HG03575 (cell line): ENCODE results near the gene CCDC13.

Experiments
- ATAC-seq: cut with Tn5 transposase; IDR thresholded peaks from one replicate; pipeline ENCODE4 v1.9.1; 2021; ENCODE audit not compliant: unreplicated experiment, insufficient number of reproducible peaks, low FRiP score; ENCODE audit errors: extremely low read depth

The CCDC13 gene

DNA sequence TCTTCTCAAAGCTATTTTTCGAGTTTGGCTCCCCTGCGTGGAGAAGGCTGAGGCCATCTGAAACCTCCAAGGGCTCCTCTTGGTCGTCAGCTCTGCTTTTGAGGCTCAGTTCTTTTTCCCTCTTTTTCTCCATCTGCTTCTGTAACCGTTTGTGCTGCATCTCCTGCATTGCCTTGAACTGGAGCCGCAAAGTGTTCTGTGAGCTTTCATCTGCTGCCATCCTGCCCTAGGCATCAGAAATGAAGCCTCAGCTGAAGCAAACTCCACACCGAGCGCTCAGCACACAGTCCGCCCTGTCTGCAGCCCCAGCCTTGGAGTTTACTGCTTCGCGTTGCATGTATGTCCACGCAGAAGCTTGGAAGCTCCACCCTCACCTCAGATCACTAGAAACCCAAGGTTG lies 14.9 kb downstream of the CCDC13 start:
- ATAC-seq: no peak

DNA sequence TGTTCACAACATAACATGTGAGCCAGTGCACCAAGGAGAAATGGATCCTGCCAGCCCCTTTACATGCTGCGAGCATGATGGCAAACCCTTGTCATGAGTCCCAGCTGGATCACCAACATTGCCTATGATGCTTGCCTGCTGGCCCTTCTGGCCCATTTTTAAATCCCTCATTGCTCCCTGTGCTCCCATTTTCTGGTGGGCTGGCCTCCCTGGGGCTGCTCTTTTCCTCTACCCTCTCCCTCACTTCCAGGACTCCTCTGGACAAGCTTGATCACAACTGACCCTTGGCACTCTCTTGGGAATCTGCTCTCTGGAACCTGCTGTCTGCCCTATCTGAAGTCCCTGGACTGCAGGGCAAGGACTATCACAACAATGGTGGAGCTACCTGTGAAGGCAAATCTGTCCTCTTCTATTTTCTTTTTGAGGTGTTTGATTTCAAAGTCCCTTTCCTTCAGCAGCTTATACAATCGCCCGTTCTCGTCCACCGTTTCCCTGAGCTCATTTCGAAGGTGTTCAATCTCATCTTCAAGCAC lies 16.3 kb downstream of the CCDC13 start:
- no peak for ATAC-seq

DNA sequence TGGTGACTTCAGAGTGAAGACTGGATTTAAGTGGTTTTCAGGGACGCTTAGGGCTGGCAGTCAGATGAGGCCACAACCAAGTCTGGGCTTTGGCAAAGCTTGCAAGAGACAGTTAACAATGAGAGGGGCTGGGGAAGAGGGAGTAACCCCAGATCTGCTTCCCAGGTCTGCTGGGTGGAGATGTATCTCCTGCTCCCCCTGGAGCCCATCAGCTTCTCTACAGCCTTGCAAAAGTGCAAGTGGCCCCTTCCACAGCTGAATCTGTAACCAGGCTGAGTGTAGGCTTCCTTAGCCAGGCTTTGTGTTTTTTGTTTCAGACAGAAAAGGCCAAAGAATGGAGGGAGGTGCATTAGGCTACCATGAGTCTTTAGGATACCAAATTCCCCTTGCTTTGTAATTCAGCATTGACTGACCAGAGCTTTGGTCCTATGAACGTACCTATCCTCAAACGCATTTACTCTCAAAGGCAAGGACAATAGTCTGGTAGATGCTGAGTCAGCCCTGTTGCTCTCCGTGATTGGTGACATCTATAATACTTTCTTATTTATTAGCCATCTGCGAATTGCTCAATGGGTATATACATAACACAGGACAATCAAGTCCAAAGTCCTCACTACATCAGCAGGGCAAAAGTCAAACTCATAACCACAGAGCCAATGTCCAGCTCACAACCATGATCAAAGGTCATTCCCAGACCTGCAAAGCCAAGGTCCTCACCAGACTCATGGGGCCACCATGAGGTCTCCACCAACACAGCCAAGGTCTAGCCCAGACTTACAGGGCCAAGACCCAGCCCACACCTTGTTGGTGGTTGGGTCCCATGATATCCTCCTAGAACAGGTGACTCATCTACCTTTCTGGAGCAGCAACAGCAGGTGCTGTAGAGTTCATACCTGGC lies 17.1 kb downstream of the CCDC13 start:
- no peak for ATAC-seq

DNA sequence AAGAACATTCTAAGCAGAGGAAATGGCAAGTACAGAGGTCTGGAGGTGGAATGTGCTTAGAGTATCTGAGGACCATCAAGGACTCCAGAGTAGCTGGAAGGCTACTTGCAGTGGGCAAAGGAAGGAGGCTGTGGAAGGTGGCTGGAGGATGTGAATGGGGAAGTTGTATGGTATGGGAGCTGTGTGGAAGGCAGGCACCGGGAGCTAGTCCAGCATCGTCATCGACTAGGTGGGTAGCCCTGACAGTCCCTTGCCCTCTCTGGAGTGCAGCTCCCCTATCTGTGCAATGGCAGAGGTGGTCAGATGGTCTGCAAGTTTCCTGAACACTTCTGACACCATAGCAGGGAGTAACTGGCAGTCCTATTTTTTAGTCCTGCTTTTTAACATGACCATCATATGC lies 19.3 kb downstream of the CCDC13 start:
- ATAC-seq: no peak

DNA sequence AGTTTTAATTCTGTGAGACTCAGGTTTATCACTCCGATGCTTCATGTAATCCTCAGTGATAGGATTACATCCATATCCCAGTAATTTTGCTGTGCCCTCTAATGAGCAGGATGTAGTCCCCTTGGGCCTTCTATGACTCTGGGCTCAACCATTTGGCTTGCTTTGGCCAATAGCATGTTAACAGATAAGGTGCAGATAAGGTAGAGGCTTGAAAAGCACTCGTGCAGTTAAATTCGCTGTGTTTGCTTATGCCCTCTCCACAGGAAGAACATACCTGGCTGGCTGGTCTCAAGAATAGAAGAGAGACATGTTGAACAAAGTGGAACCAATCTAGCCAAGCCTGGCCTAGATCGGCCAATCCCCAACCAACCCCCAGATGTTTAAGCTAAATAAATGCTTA lies 20.1 kb downstream of the CCDC13 start:
- ATAC-seq: no peak

DNA sequence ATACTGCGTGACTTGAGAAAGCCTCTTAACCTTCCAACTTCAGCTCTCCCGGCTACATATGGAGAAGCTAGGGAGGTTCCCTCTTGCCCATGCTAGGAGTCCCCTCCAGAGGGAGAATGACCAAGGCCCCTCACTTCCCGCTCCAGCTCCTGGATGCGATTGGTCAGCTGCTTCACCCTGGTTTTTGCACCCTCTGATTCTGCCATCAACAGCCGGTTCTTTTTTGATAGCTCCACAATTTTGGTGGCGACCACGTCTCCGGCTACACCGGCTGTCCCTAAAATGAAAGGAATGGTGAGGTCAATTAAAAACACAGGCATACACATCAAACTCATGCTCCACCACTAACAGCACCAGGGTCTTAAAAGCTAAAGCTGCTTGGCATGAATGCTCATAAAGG lies 20.6 kb downstream of the CCDC13 start:
- ATAC-seq: no peak

DNA sequence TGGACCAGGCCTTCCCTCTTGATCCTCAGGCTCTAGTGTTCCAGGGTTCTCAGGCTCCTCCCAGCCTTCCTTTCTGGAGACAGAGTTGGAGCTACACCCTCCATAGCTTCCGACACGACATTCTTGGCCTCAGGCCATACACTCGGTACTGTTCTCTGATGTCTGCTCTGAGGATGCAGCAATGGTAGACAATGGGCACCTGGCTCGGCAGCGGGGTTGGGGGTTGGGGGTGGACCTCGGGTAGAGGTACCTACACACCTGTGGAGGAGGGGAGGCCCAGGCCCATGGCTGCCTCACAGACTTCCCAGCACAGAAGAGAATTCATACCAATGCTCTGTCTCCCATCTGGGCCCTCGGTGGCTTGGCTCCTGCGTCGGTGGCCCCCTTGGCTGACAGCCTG lies 21.4 kb downstream of the CCDC13 start:
- ATAC-seq: no peak

DNA sequence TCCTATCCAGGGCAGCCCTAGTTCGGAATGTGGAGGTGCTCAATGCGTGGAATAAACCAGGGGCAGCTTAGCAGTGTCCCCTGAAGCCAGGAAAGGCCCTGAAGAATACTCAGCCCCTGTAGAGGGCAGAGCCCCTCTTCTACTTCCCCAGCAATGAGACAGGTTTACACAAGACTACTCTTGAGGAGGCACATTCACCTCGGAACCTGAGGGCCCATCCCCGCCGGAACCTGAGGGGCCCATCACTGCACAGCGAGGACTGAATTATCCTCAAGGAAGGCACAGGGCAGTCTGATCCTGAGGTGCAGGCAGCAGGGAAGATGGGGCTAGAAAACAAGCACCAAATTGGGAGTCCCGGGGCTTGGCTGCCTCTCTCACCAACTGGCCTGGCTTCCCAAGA lies 22.2 kb downstream of the CCDC13 start:
- ATAC-seq: no peak

DNA sequence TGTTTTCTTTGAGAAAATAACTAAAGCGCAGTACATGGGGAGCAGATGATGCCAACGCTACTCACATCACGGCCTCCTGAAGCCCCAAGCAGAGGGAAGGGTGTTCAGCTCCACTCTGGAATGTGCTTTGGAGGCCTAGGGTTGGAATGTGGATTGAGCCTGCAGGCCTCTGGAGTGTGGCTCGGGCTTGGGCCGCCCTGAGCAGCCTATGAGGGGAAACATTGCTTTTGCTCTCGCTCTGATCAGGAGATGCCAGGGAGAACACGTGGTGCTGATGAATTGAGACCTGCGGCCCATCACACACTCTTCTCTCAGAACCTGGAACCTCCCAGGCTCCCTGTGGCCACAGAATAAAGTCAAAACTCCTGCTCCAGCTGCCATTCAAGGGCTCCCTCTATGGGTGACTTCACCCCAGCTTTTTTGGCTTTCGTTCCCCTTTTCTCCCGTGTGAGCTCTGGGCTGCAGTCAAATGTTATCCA lies 23.3 kb downstream of the CCDC13 start:
- ATAC-seq: no peak

DNA sequence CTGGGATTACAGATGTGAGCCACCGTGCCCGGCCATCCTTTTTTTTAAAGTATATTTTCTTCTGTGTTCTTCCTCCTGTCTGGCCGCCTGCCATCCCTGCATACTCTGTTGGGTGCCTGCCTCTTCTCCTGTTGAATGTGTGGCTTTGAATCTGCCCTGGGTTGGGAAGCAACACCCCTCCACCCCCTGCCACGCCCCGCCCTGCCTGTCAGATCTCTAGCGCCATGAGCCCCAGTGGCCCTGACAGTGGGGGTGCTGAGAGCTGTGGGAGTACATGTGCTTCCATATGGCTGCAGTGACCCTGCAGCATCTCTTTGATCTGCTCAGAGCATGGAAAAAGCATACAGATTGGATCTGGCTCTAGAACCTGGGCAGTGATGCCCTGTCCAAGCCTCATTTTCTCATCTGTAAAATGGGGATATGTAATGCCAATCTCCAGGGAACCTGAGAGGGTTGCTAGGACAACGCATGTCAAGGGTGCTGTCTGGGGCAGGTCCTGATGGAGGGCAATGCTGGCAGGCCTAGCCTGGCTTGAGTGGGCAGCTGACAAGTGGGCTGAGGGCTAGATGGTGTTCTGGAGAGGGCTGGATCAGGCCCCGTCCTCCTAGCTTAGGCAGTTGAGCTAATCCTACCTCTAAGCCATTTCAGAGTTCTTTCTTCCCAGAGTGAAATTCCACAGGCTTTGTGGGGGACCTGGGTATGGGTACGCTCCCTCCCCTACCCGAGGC lies 23.9 kb downstream of the CCDC13 start:
- ATAC-seq: no peak

DNA sequence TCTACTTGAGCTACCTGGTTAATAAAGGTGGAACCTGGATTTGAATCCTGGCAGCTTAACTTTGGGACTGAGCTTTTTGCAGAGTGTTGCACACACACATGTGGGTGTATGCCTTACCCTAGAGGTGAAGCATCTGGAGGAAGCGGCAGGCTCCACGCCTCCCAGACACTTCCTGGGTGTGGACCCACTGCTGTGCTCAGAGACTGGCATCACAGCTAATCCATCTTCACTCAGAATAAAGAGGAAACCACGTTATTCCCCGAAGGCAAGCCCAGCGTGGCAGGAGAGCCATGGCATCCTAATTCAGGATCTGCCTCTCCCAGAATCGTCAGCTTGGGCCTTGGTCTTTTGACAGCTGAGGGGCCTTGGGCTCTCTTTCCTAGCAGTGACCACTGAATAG lies 25.5 kb downstream of the CCDC13 start:
- no peak for ATAC-seq

DNA sequence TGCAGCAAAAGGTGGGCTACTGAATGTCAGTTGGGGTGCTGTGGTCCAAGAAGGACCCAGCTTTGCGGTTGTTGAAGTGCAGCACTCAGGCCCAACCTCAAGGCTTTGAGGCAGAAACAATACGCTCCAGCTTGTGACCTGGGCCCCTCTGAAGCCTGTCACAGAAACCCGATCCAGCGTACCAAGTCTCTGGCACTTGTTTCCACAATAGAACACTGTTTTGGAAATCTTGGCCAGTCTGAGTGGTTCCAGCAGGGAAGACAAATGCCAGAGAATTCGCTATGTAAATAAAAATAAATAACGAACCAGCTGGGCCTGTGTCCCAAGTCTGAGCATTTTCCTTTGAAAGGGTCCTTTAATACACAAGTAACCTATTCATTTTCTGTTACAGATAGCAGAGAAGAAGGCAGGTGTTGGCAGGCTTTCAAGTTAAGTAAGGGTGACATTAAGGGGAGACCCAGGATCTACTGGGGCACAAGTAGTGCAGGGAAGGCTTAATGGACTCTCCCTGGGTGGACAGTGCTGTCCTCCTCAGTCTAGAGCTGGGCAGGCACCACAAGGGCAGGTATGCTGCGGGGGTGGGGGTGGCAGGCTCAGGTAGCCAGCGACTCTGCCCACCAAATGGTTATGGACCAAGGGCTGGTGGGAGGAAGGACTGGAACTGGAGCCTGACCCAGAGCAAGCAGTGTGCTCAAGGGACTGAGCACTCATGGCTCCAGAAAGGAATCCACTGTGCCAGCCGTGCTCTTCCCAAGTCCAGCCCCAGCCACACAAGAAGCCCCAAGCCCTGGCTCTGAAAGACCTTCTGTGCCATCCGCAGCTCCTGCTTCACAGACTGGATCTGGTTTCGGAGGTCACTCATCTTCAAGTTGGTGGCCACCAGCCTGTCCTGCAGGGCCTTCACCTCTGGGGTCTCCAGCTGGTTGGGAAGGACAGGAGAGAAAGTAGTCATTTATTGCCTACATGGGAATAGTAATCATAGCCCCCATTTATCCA lies 26.3 kb downstream of the CCDC13 start:
- no peak for ATAC-seq

DNA sequence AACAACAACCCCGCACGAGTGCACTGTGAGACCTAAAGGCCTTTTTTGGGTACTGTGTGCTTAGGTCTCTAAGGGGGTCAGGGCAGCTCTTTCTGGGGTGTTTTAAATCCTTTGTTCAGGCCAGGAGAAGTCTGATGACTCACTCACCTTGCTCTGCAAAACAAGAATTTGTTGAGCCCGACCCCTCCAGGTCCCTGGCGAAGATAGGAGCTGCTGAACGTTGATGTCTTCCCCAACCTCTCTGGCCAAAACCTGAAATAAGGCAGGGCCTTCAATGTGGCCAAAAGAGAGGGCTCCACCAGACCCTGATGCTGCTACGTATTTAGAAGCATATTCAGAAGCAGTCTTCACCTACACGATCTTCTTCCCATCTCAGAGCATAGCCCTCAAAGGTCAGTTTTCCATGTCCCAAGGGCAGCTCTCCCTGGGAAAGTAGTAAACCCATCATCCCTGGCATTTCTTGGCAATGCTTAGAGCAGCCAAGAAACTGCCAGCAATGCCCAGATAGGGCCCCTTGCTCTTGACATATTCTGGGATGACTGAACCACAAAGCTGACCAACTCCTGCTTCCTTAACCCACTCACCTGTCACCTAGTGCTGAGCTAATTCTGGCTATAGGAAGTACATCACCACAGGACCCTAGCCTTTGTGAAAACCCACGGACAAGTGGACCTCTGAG lies 27.1 kb downstream of the CCDC13 start:
- no peak for ATAC-seq

DNA sequence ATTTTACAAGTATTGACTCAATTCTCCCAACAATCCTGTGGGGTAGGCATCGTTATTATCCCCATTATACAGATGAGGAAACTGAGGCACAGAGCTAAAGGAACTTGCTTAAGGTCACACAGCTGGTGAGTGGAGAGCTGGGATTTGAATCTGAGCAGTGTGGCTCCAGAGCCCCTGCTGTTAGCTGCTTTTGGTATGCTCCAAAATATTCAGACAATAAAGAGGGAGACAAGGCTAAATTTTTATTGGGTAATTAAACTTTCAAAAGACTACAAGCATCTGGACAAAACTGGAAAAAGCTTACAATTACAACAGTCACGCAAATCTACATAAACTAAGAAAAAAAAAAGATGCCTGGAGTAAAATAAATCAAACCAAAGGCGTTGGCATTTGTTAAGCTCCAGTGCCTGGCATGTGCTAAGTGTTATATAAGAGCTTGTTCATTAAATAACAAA lies 27.7 kb downstream of the CCDC13 start:
- no peak for ATAC-seq

DNA sequence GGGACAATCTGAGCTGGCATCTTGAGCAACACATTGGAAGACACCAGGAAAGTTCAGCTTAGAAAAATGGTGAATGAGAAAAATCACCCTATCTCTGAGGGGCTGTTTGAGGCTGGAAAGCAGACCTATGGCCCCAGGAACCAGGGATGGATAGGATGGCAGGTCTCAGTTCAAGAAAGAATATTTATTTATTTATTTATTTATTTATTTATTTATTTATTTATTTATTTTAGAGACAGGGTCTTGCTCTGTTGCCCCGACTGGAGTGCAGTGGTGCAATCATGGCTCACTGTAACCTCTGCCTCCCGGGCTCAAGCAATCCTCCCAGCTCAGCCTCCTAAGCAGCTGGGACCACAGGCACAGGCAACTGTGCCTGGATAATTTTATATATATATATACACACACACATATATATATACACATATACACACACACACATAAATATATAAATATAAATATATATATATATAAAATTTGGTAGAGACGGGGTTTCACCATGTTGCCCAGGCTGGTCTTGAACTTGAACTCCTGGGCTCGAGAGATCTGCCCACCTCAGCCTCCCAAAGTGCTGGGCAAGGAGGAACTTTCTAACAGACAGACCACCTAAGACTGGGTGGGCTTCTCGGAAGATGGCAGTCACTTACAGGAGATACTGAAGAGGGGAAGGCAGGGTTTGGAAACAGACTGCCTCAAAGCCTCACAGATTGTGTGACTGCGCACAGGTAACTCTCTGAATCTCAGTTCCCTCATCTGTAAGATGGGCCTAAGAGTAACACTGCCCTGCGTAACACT lies 29.7 kb downstream of the CCDC13 start:
- no peak for ATAC-seq

DNA sequence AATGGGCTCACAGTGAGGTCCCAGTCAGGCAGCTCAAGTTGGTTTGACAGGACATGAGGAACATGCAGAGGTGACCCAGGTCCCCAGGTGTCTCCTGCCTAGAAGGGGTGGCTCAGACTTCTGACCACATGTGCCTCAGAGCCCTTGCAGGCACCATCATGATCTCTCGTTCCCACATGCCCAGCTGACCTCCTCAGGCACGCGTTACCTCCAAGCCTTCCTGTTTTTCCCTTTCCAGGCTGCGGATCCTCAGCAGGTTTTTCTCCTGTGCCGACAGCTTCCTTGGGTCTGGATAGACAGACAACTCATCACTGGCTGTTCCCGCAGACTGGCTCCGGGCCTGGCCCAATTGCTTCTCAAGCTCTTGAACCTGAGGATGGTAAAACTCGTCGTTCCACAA lies 30.4 kb downstream of the CCDC13 start:
- no peak for ATAC-seq

DNA sequence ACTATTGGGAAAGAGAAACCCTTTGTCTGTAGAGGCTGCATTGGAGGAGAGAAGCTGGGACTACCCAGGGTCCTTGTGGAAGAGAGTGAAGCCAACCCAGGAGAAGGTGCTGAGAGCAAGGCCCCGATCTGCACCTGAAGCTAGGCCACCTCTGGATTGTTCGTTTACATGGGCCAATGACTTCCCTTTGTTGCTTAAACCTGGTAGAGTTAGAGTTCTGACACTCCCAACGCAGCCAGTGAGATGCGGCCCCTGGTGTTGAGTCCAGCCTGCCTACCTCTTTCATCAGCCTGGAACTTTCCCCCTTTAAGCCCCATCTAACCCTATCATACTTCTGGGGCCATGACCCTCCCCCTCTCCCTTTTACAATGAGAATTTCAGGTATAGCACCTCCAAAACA lies 30.8 kb downstream of the CCDC13 start:
- no peak for ATAC-seq

DNA sequence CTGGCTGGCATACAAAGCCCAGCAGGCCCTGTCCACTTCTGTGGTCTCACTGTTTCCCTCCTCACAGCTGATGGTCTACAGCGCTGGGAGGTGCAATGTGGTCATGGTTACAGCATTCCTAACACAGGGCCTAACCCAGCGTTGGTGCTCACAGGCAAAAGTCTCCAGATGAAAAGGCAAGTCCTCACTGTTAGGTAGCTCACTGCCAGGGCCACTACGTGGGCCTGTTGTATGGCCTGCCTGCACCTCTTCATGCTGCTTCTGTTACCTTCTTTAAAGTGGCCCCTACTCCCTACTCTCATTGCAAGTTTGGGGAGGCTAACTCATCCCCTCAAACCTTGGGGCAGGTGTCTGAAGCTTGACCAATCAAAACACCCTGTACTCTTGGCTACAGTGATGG lies 31.3 kb downstream of the CCDC13 start:
- ATAC-seq: no peak
